GM12892 (cell line): Measurements from ENCODE around the gene KIF26B.

Experiments used
- POLR2A ChIP-seq: IDR thresholded peaks from 2 replicates; pipeline ENCODE4 v1.6.1; 2011; ENCODE audit warnings: low read depth, low read length, control low read depth
- POLR2AphosphoS5 ChIP-seq: IDR thresholded peaks from 2 replicates; pipeline ENCODE4 v1.6.1; 2011; ENCODE audit warnings: low read depth, low read length, control low read depth
- TAF1 ChIP-seq: IDR thresholded peaks from 2 replicates; pipeline ENCODE4 v1.6.1; 2011; ENCODE audit warnings: low read depth, mild to moderate bottlenecking, control low read depth, low read length, borderline replicate concordance

- TF ChIP-seq POLR2A, result no peak
- no peak for TF ChIP-seq POLR2AphosphoS5
- no peak for TF ChIP-seq TAF1
Measured at GRCh38 chr1:245161866-245162265, 7.1 kb downstream of the KIF26B start.
